TTC549 (cell line): ENCODE data around the gene GJB5.
"Not testable (repeated sequence)": the region's sequence is repeated elsewhere in the genome, so short reads cannot be mapped to it uniquely, and the experiment has no call there.

ENCODE experiments used
- FAIRE-seq: peaks from 2 replicates; lab custom pipeline; 2012; peaks lifted over from hg19 to GRCh38; lab: Jason Lieb, UNC

The GJB5 gene

GRCh38 chr1:34746101-34746500, 8.7 kb upstream of the GJB5 start:
- FAIRE-seq = no peak

GRCh38 chr1:34746785-34747637, 7.8 kb upstream of the GJB5 start:
- FAIRE-seq = no peak

- FAIRE-seq = no peak
Observed at GRCh38 chr1:34747638-34747941, 7.3 kb upstream of the GJB5 start.

GRCh38 chr1:34749992-34750391, 4.9 kb upstream of the GJB5 start:
- no peak for FAIRE-seq

GRCh38 chr1:34750610-34751009, 4.2 kb upstream of the GJB5 start:
- FAIRE-seq = no peak

GRCh38 chr1:34753163-34753562, 1.7 kb upstream of the GJB5 start:
- FAIRE-seq = no peak

- FAIRE-seq = no peak
Observed at GRCh38 chr1:34755961-34756360, 1.1 kb downstream of the GJB5 start.

GRCh38 chr1:34757386-34757785, 2.5 kb downstream of the GJB5 start:
- no peak for FAIRE-seq

- no peak for FAIRE-seq
Observed at GRCh38 chr1:34758751-34759150, 3.9 kb downstream of the GJB5 start.

- FAIRE-seq = no peak
Observed at GRCh38 chr1:34759503-34760357, 4.9 kb downstream of the GJB5 start, which contains the start of gene GJB4. Gene GJB4 (plus strand): TSS chr1:34759740. CDS start chr1:34761255, 1,515 bp downstream.

- no peak for FAIRE-seq
Observed at GRCh38 chr1:34761176-34761761, 6.4 kb downstream of the GJB5 start.

GRCh38 chr1:34761776-34762307, 7.0 kb downstream of the GJB5 start:
- no peak for FAIRE-seq

GRCh38 chr1:34762474-34763141, 7.8 kb downstream of the GJB5 start:
- FAIRE-seq = no peak

GRCh38 chr1:34763142-34763781, 8.4 kb downstream of the GJB5 start:
- no peak for FAIRE-seq

- FAIRE-seq = no peak
Observed at GRCh38 chr1:34768856-34769255, 14.0 kb downstream of the GJB5 start.

GRCh38 chr1:34770891-34771504, 16.2 kb downstream of the GJB5 start:
- FAIRE-seq = no peak

- no peak for FAIRE-seq
Observed at GRCh38 chr1:34771573-34772371, 16.9 kb downstream of the GJB5 start.

GRCh38 chr1:34773114-34773513, 18.3 kb downstream of the GJB5 start:
- FAIRE-seq = not testable (repeated sequence)

- FAIRE-seq = no peak
Observed at GRCh38 chr1:34774957-34775356, 20.1 kb downstream of the GJB5 start.

- no peak for FAIRE-seq
Observed at GRCh38 chr1:34776911-34777310, 22.1 kb downstream of the GJB5 start.
